IPS-15b (cell line): ENCODE results near the gene EBLN1.

Experiments
- H3K27me3 ChIP-seq: one replicate; pipeline ENCODE4 v1.6.1; 2013; ENCODE audit warnings: low read length; ENCODE audit not compliant: control insufficient read depth, insufficient read depth
- H3K36me3 ChIP-seq: one replicate; pipeline ENCODE4 v1.6.1; 2013; ENCODE audit warnings: low read length; ENCODE audit not compliant: control insufficient read depth, insufficient read depth
- H3K4me1 ChIP-seq: one replicate; pipeline ENCODE4 v1.6.1; 2013; ENCODE audit warnings: mild to moderate bottlenecking, low read length; ENCODE audit not compliant: control insufficient read depth, insufficient read depth
- H3K4me3 ChIP-seq: one replicate; pipeline ENCODE4 v1.5.1; 2013; ENCODE audit warnings: low read depth, low read length
- H3K9ac ChIP-seq: one replicate; pipeline ENCODE4 v1.6.1; 2013; ENCODE audit warnings: low read depth, mild to moderate bottlenecking, low read length
- H3K9me3 ChIP-seq: one replicate; pipeline ENCODE4 v1.6.1; 2013; ENCODE audit warnings: mild to moderate bottlenecking, low read length; ENCODE audit not compliant: control insufficient read depth, insufficient read depth

EBLN1 gene

DNA sequence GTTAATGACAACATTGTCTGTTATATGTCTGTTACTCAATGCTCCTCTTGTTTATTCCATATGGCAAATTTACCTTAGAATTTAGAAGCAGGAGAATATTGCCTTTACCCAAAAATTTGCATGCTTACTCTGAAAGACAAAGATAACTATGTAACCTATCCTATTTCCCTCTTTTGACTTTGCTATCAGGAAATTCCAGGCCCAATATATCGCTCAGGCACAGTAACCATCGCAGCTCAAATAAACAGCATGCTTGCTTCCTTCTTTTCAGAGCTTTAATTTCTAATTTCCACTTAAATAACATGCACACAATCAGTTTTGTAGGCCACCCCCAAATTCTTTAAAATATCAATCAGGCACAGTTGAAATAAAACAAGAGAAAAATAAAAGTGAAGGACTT lies 57.8 kb downstream of the EBLN1 start:
- Histone ChIP-seq H3K4me1 (no peaks in the 10 kb centered on the region), H3K9ac (no peak overlapping the region), H3K36me3 (no peaks in the 10 kb centered on the region), H3K4me3 (no peak overlapping the region), H3K27me3 (no peaks in the 10 kb centered on the region), H3K9me3 (no peaks in the 10 kb centered on the region)

DNA sequence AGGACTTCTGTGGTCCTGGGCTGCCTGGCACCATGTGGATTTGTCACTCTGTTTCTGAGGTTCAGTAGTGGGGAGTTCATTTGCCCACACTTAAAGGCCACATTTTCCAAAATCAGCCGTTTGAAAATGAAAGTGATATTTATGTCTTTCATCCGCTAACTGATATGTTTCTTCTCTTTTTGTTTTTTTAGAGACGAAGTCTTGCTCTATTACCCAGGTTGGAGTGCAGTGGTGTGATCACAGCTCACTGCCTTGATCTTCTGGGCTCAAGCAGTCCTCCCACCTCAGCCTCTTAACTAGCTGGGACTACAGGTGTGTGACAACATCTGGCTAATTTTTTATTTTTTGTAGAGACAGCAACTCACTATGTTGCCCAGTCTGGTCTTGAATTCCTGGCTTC lies 58.6 kb downstream of the EBLN1 start:
- Histone ChIP-seq H3K4me3 (no peak overlapping the region), H3K4me1 (no peaks in the 10 kb centered on the region), H3K9me3 (no peaks in the 10 kb centered on the region), H3K9ac (no peak overlapping the region), H3K36me3 (no peaks in the 10 kb centered on the region), H3K27me3 (no peaks in the 10 kb centered on the region)
